NCI-H748 (cell line): ENCODE results near the gene DCDC2B.
"Not testable (repeated sequence)": the region's sequence is repeated elsewhere in the genome, so short reads cannot be mapped to it uniquely, and the experiment has no call there.

ENCODE experiments used
- DNase-seq: peaks from one replicate; lab custom pipeline; 2025; ENCODE audit not compliant: unreplicated experiment; lab: John Stamatoyannopoulos, UW

The DCDC2B gene

DNA sequence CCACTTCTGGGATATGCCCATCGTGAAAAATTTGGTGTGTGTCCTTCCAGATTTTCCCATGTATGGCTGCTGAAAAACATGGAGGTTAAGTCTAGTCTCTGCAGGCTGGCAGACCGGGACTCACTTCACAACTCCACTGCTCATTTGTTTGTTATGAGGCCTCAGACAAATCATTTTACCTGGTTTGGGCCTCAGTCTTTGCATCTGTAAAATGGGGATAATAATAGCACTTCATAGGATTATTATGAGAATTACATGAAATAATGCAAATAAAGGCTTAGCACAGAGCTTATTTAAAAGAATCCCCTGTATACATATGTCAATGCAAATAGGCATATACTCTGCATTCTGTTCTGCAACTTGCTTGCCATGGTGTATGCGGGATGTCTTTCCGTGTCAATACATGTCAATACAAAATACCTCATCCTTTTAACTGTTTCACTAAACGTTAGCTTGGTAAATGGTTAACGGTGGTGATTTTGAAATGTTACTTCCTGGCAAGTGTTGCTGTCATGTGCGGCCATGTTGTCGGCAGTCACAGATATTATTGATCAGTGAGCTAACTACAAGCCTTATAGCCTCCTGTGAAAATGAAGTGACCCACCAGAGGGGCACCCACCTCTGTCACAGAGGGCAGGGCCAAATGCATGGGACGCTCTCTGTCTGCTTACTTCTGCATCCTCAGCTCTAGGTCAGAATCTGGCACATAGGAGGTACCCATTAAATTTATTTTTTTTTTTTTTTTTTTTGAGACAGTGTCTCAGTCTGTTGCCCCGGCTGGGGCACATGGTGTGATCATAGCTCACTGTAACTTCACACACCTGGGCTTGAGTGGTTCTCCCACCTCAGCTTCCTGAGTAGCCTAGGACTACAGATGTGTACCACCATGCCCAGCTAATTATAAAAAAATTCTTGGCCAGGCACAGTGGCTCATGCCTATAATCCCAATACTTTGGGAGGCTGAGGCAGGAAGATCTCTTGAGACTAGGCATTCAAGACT lies 46.5 kb downstream of the DCDC2B start:
- DNase-seq = no peak

DNA sequence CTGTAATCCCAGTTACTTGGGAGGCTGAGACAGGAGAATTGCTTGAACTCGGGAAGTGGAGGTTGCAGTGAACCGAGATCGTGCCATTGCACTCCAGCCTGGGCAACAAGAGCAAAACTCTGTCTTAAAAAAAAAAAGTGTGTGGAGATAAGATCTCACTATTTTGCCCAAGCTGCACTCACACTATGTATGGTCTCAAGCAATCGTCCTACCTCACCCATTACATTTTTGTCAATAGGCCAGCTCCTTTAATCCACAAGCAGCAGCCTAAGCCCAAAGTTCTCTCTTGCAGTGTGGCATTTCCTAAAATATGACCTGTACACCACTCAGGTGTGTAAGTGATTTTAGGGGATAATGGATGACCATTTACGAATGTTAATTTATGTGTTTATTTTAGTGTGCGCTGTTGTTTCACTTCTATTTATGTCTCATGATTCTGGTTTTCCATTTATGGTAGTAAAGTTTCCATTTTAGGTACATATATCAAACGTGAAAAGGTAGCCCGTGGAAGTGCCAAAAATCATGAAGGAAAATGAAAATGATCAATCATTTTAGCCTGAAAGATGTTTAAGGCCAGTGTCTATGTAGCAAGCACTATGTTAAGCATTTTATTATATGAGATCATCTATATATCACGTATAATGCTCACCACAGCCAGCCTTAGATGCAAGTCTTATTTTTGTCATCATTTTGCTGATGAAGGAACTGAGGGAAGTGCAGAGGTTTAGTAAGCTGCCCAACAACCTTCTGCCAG lies 47.8 kb downstream of the DCDC2B start:
- DNase-seq = no peak

DNA sequence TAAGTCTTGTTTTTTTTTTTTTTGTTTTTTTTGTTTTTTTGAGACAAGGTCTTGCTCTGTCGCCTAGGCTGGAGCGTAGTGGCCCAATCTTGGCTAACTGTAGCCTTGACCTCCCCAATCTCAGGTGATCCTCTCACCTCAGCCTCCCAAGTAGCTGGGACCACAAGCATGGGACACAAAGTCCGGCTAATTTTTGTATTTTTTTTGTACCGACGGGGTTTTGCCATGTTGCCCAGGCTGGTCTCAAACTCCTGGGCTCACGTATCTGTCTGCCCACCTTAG lies 48.3 kb downstream of the DCDC2B start:
- no peak for DNase-seq

DNA sequence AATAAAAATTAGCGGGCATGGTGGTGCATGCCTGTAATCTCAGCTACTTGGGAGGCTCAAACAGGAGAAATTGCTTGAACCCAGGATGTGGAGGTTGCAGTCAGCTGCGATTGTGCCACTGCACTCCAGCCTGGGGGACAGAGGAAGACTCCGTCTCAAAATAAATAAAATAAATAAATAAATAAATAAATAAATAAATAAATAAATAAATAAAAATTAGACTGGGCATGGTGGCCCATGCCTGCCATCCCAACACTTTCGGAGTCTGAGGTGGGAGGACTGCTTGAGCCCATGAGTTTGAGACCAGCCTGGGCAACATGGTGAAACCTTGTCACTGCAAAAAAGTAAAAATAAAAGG lies 54.3 kb downstream of the DCDC2B start:
- DNase-seq = not testable (repeated sequence)

DNA sequence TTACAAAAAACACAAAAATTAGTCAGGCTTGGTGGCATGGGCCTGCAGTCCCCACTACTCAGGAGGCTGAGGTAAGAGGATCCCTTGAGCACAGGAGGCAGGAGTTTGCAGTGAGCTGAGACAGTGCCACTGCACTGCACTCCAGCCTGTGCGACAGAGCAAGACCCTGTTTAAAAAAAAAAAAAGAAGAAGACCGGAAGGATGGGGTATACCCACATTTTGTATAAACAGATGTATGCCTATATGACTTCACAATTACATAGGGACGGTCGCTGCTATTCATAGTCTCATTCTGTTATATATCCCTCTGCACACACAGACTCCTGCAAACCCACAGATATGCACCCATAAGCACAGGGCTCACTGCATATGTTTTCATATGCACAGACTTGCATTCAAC lies 54.9 kb downstream of the DCDC2B start:
- no peak for DNase-seq
